H1 (cell line): ENCODE measurements around the gene IKZF2. TPM values are rescaled to one million over a fixed set of nuclear protein-coding genes. Genes with fewer than 3 reads are reported as not detected.
A peak's percentile ranks its signal among the peaks of the same experiment; 100 is the strongest.

Experiments
- CTCF ChIA-PET: fragments of 300-600 bp; sonication (Branson Sonifier 250); formaldehyde crosslinking; loops from one replicate; lab custom pipeline; 2021; ENCODE audit not compliant: partially characterized antibody; lab: Charles Lee
- POLR2A ChIA-PET: fragments of 300-600 bp; sonication (Branson Sonifier 250); formaldehyde crosslinking; loops from one replicate; lab custom pipeline; 2021; ENCODE audit warnings: inconsistent platforms; ENCODE audit not compliant: partially characterized antibody; lab: Charles Lee
- DNase-seq, 2 experiments: peaks; one replicate each; pipeline versions ENCODE4 v3.0.0 to v3.0.0-alpha.2; 2010 to 2022; ENCODE audit warnings: low spot score in 2 of 2, low read depth in 1 of 2, mixed read lengths in 1 of 2
- FAIRE-seq: peaks from 2 replicates; lab custom pipeline; 2011; peaks lifted over from hg19 to GRCh38; lab: Jason Lieb, UNC
- H2AFZ ChIP-seq: 2 replicates; pipeline ENCODE4 v1.8.1; 2012; ENCODE audit warnings: low read length, inconsistent platforms
- H2AK5ac ChIP-seq: 2 replicates; pipeline ENCODE4 v1.6.1; 2013; ENCODE audit warnings: low read depth, low read length
- H2BK120ac ChIP-seq: replicated peaks from 2 replicates; pipeline ENCODE3; 2013; ENCODE audit warnings: low read depth, low read length, inconsistent platforms
- H2BK12ac ChIP-seq: 2 replicates; pipeline ENCODE4 v1.6.1; 2013; ENCODE audit warnings: low read depth, low read length
- H2BK15ac ChIP-seq: 2 replicates; pipeline ENCODE4 v1.6.1; 2013; ENCODE audit warnings: low read length
- H2BK20ac ChIP-seq: 2 replicates; pipeline ENCODE4 v1.6.1; 2013; ENCODE audit warnings: low read length
- H2BK5ac ChIP-seq: 2 replicates; pipeline ENCODE4 v1.6.1; 2013; ENCODE audit warnings: low read depth, low read length
- H3K14ac ChIP-seq: 2 replicates; pipeline ENCODE4 v1.6.1; 2013; ENCODE audit warnings: inconsistent platforms; ENCODE audit not compliant: insufficient read length
- H3K18ac ChIP-seq: 2 replicates; pipeline ENCODE4 v1.6.1; 2013; ENCODE audit warnings: low read length; ENCODE audit errors: extremely low read depth
- H3K23ac ChIP-seq: 2 replicates; pipeline ENCODE4 v1.6.1; 2013; ENCODE audit warnings: inconsistent platforms; ENCODE audit not compliant: insufficient read length
- H3K23me2 ChIP-seq: 2 replicates; pipeline ENCODE4 v1.6.1; 2013; ENCODE audit warnings: low read depth, low read length
- H3K27ac ChIP-seq: 2 replicates; pipeline ENCODE4 v1.6.1; 2011; ENCODE audit warnings: low read depth, low read length, inconsistent platforms
- H3K27me3 ChIP-seq, 4 experiments: replicated peaks in 1 of 4; 1 replicate in 1 of 4; 2 replicates in 3 of 4; pipeline versions ENCODE4 v1.6.1 to v1.8.1; 2011 to 2013; ENCODE audit warnings: low read length in 3 of 4, mild to moderate bottlenecking in 3 of 4, inconsistent platforms in 2 of 4, mixed read lengths in 2 of 4, moderate library complexity in 1 of 4; ENCODE audit not compliant: control insufficient read depth in 3 of 4, insufficient read depth in 3 of 4; ENCODE audit errors: extremely low read depth in 1 of 4
- H3K36me3 ChIP-seq, 4 experiments: 2 replicates each; pipeline versions ENCODE4 v1.6.1 to v1.8.1; 2011 to 2013; ENCODE audit warnings: mild to moderate bottlenecking in 4 of 4, low read length in 3 of 4, moderate library complexity in 2 of 4, control low read depth in 1 of 4, inconsistent platforms in 1 of 4; ENCODE audit not compliant: insufficient read depth in 4 of 4, control insufficient read depth in 2 of 4
- H3K4ac ChIP-seq: replicated peaks from 2 replicates; pipeline ENCODE3; 2013; ENCODE audit warnings: low read length, low read depth, mixed read lengths, inconsistent platforms; ENCODE audit not compliant: insufficient read length
- H3K4me1 ChIP-seq, 4 experiments: replicated peaks in 1 of 4; 1 replicate in 1 of 4; 2 replicates in 3 of 4; pipeline versions ENCODE4 v1.6.1 to v1.8.1; 2011 to 2013; ENCODE audit warnings: low read length in 3 of 4, inconsistent platforms in 2 of 4, mixed read lengths in 1 of 4; ENCODE audit not compliant: insufficient read depth in 4 of 4, control insufficient read depth in 3 of 4
- H3K4me2 ChIP-seq, 2 experiments: 2 replicates each; pipeline versions ENCODE4 v1.6.1 to v1.8.1; 2011 to 2013; ENCODE audit warnings: low read depth in 2 of 2, low read length in 2 of 2, control low read depth in 1 of 2, inconsistent platforms in 1 of 2, mild to moderate bottlenecking in 1 of 2; ENCODE audit not compliant: insufficient read depth in 1 of 2
- H3K4me3 ChIP-seq, 4 experiments: fragments of 200-600, 300-600 bp in 1 of 4; sonication (generic), shearing (Covaris generic), sonication (Bioruptor Twin) in 1 of 4; 2 replicates each; pipeline versions ENCODE4 v1.5.1 to v1.8.1; 2011 to 2016; ENCODE audit warnings: low read length in 4 of 4, low read depth in 3 of 4, control low read depth in 2 of 4, inconsistent platforms in 2 of 4, mild to moderate bottlenecking in 2 of 4, mixed read lengths in 1 of 4, moderate library complexity in 1 of 4; ENCODE audit not compliant: insufficient read depth in 2 of 4; ENCODE audit errors: extremely low read depth in 1 of 4
- H3K56ac ChIP-seq: replicated peaks from 2 replicates; pipeline ENCODE3; 2013; ENCODE audit warnings: low read depth, mild to moderate bottlenecking, mixed read lengths, low read length, inconsistent platforms; ENCODE audit not compliant: insufficient read length
- H3K79me1 ChIP-seq: 2 replicates; pipeline ENCODE4 v1.6.1; 2013; ENCODE audit warnings: low read depth, low read length, control low read depth
- H3K79me2 ChIP-seq, 2 experiments: 2 replicates each; pipeline versions ENCODE4 v1.6.1 to v1.8.1; 2012 to 2013; ENCODE audit warnings: low read length in 2 of 2, mild to moderate bottlenecking in 2 of 2, inconsistent platforms in 1 of 2; ENCODE audit not compliant: insufficient read depth in 2 of 2, control insufficient read depth in 1 of 2
- H3K9ac ChIP-seq, 4 experiments: replicated peaks in 1 of 4; 1 replicate in 1 of 4; 2 replicates in 3 of 4; pipeline versions ENCODE4 v1.6.1 to v1.8.1; 2011 to 2013; ENCODE audit warnings: low read depth in 3 of 4, low read length in 3 of 4, control low read depth in 2 of 4, mild to moderate bottlenecking in 2 of 4, moderate library complexity in 2 of 4, inconsistent platforms in 1 of 4; ENCODE audit errors: extremely low read depth in 1 of 4
- H3K9me3 ChIP-seq, 2 experiments: 2 replicates each; pipeline versions ENCODE4 v1.6.1 to v1.8.1; 2012 to 2013; ENCODE audit warnings: mild to moderate bottlenecking in 2 of 2, moderate library complexity in 2 of 2, control low read depth in 1 of 2, inconsistent platforms in 1 of 2, low read depth in 1 of 2, low read length in 1 of 2, mixed read lengths in 1 of 2; ENCODE audit not compliant: insufficient read depth in 2 of 2
- H4K20me1 ChIP-seq, 2 experiments: replicated peaks in 1 of 2; 2 replicates each; pipeline versions ENCODE3 to v1.8.1; 2011 to 2013; ENCODE audit warnings: inconsistent platforms in 2 of 2, low read length in 2 of 2, mild to moderate bottlenecking in 1 of 2; ENCODE audit not compliant: insufficient read depth in 2 of 2, control insufficient read depth in 1 of 2
- H4K5ac ChIP-seq: 2 replicates; pipeline ENCODE4 v1.6.1; 2013; ENCODE audit warnings: low read length, low read depth, mixed read lengths, inconsistent platforms; ENCODE audit not compliant: insufficient read length
- H4K8ac ChIP-seq: 2 replicates; pipeline ENCODE4 v1.8.0; 2013; ENCODE audit warnings: mild to moderate bottlenecking, moderate library complexity, low read length, inconsistent platforms; ENCODE audit not compliant: insufficient read depth; ENCODE audit errors: extremely low read depth
- H4K91ac ChIP-seq: replicated peaks from 2 replicates; pipeline ENCODE3; 2013; ENCODE audit warnings: low read length, mixed read lengths, inconsistent platforms; ENCODE audit not compliant: insufficient read length
- NRF1 ChIP-seq: IDR thresholded peaks from 2 replicates; pipeline ENCODE4 v1.6.1; 2011; ENCODE audit warnings: mild to moderate bottlenecking, low read depth, low read length, improper control_type of control experiment
- RAD21 ChIP-seq, 2 experiments: IDR thresholded peaks in 1 of 2; conservative IDR thresholded peaks in 1 of 2; 2 replicates each; pipeline ENCODE4 v1.6.1; 2011; ENCODE audit warnings: low read depth in 2 of 2, low read length in 2 of 2, improper control_type of control experiment in 1 of 2, inconsistent platforms in 1 of 2, mild to moderate bottlenecking in 1 of 2, moderate library complexity in 1 of 2
- WGBS, 2 experiments: shearing (Covaris generic) in 1 of 2; methylation state at CpG; one replicate each; pipeline versions ENCODE4 v1.1.6 to v1.1.7; 2013 to 2015; ENCODE audit warnings: low lambda C conversion rate in 2 of 2, mixed read lengths in 2 of 2, inconsistent platforms in 1 of 2, low coverage in 1 of 2, missing lambda C conversion rate in 1 of 2; ENCODE audit not compliant: insufficient replicate concordance in 2 of 2, insufficient coverage in 1 of 2, insufficient read length in 1 of 2; ENCODE audit errors: extremely low coverage in 1 of 2, missing lambda C conversion rate in 1 of 2; 5-methylcytosine and 5-hydroxymethylcytosine counted together
- polyA plus RNA-seq, 7 experiments: library from polyadenylated mRNA; depleted of rRNA in 3 of 7; stranded (reverse) in 5 of 7; unstranded in 2 of 7; fragments of >200 nt in 5 of 7; fragments of 200-250 nt in 2 of 7; gene quantifications; 1 replicate in 5 of 7; 2 replicates in 1 of 7; 4 replicates in 1 of 7; pipeline versions ENCODE4 v1.2.1 to v1.2.3, GENCODE V29; 2011 to 2013; ENCODE audit warnings: missing spikeins in 2 of 7, mixed read lengths in 2 of 7
- total RNA-seq: library from RNA; stranded (reverse); fragmentation: NEBNext Ultra II Directional; extraction: Animal tissue kit (Norgen Biotek cat#: 25700); gene quantifications from 2 replicates; pipeline ENCODE4 v1.2.1, GENCODE V29; 2021

The IKZF2 gene
- total and polyA plus RNA-seq, 2 of the 8 experiments (the other 6 are each of a cell fraction or from before 2014, with no cell fraction given): 1.7 to 4.4 TPM

DNA sequence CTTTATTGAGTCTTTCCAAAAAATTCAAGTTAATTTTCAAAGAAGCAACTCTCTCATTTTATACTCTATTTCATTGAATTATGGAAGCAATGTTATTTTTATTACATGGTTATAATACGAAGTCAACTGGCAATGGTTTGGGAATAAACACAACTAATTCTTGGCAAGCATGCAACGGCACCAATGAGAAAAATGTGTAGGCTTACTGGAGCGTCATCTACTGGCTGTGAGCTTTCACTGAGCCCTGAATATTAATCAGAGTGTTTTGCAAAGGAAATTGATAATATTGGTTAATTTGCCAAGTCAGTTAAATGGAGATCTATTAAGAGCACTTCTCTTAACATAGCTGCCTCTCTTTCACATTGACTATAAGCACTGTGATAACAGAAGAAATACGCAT, 163.9 kb downstream of the IKZF2 start:
- Histone ChIP-seq H3K36me3 (no peaks in the 10 kb centered on the region), H3K27me3 (no peaks in the 10 kb centered on the region), H3K4me3 (no peak overlapping the region), H3K4ac (no peak overlapping the region), H3K23me2 (no peaks in the 10 kb centered on the region; the same call in 1 of the 2 replicates), H3K23ac (no peak overlapping the region), H3K9me3 (no peaks in the 10 kb centered on the region), H4K8ac (no peak overlapping the region), H2AFZ (no peak overlapping the region), H2AK5ac (no peak overlapping the region), H2BK20ac (no peak overlapping the region), H2BK12ac (no peak overlapping the region), H4K20me1 (no peaks in the 10 kb centered on the region), H3K4me2 (no peak overlapping the region), H3K27ac (no peak overlapping the region), H2BK15ac (no peak overlapping the region), H3K4me1 (no peaks in the 10 kb centered on the region), H3K14ac (no peak overlapping the region), H3K56ac (no peak overlapping the region), H4K91ac (no peak overlapping the region), H3K79me1 (no peaks in the 10 kb centered on the region), H2BK5ac (no peak overlapping the region), H3K9ac (no peak overlapping the region), H3K79me2 (no peaks in the 10 kb centered on the region), H4K5ac (no peak overlapping the region), H2BK120ac (no peak overlapping the region), H3K18ac (no peak overlapping the region)
- no peak for FAIRE-seq
- CTCF ChIA-PET: interaction anchor here (1.1 to 1.6 kb wide), 2 partner anchors 16 to 166 kb away, joined by 4 to 5 read pairs; no protein-coding TSS in a partner anchor
- TF ChIP-seq NRF1 (no peak), RAD21 (IDR thresholded peaks at IDR 0.05 in 1 of 2, conservative IDR thresholded peaks at IDR 0.05 in 1 of 2; ENCODE audit: low read depth in 2 of 2, low read length in 2 of 2) (peak; percentile 9 to 44; a peak in 3 of 4 replicates)
- 96% methylated on average over 4 of the region's 4 CpGs; no CpG with 5 or more reads in 1 of the 2 experiments for WGBS, 2 experiments
- POLR2A ChIA-PET: interaction anchor here (1.3 kb wide), 1 partner anchor 211 kb away, joined by 3 read pairs; no protein-coding TSS in a partner anchor
- no peak for DNase-seq
